Amniotic epithelial cell (primary cell): ENCODE data around the gene SUFU.

Experiments used
- DNase-seq: peaks from one replicate; pipeline ENCODE4 v3.0.0-alpha.2; 2010; ENCODE audit warnings: low read depth

The SUFU gene

DNA sequence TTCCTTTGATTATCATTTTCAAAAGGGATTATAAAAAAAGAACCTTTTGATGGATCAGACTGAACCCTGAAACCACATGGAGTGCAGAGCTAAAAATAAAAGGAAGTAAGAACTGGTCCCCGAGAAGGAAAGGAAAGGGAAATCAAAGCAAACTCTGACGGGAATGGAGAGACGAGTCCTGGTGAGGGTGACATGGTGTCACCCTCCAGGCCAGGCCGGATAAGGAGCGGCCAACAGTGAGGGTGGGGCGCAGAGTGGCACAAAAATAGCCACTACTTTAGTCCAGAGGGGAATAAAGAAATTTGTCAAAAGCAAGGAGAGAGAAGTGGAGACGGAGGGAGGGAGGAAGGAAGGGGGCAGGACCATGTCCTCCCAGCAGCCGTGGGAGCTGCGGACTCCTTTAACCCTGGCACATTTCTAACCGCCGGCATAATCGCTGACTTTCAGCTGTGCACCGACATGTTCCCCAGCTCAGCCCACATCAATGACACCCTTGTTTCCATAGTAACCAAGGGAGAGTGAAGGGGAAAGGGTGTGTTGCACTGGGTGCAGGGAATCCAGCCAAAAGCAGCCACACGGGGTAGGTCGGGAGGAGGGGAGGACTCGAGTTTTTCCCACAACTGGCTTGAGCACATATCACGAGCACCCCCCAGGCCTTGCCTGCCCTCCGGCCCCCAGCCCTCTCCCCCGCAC lies 170.2 kb downstream of the SUFU start:
- DNase-seq = peak; percentile 88

DNA sequence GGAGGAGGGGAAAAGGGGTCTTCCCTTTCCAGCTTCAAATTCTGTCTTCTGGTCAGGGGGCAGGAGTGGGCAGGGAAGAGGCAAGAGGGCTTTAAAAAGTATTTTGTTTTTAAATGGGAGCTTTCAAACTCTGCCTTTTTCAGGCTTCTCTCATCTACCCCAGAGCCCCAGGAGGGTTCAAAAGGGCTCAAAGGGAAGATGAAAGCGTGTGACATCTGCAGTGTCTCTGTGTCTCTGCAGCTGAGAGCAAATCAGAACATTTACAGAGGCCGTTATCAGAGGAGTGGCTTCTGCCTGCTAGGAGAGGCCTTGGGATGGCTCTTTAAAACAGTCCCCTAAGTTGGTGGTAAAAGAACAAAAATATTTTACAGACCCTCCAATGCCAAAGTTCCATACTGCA lies 170.8 kb downstream of the SUFU start:
- no peak for DNase-seq

DNA sequence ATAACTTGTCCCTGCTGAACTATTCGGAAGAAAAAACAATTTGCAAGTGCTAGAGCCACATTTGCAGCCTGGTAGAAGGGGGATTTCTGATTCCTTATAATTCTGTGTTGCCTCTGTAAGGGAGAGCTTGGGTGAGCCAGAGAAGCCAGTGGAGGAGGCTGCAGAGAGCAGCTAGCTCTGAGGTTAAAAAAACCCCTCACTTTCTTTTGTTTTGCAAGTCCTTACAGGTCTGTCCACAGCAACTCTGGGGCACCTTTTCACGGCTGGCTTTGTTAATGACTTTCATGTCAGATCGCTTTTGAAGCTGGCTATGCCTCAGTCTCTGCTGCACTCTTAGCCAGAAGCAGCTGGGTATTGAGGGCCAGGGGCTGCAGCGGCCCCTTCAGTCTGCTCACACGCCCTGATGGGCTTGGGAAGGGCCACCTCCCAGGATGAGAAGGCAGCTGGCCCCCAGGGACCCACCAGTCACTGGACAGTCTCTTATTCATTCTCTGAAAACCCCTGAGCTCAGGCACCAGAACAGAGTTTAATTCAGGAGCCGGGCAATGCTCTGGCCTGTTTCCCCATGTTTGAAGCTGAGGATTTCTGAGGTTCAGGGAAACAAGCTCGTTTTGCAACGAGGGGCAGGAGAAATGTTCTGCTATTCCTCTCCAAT lies 171.4 kb downstream of the SUFU start:
- peak; percentile 71 for DNase-seq

DNA sequence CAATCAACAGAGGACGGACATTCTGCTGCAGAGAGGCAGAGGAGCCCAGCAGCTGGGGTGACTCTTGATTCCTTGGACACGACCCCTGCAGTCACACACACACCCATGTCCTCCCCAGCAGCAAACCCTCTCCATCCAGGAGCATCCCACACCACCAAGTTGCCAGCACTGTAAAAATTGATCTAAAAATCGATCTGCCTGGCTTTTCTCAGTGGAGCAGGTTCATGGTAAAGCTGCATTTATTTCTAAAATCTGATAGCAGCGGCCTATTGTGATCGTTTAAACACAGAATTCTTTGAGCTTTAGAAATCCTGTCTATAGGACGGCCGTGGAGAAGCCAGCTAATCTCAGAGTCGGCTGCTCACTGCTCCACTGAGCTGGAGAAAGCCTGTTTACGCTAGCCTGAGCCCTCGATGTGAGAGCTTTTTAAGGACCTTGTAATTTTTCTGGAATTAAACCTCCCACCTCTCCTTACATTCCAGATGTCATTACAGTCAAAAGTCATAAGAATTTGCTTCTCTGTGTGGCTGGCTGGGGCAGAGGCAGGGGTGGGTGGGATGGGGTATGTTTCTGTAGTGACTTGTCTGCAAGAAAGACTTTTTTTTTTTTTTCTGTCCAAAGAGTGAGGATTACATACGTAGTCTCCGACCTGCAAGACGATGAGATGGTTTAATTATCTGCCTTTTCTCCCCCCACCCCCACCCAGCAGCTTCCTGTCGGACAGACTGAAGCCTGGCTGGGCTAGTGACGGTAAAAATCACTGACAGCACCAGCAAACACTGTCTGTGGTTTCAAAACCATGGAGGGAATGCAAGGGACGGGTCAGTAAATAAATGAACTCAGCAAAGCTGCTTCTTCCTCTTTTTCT lies 172.1 kb downstream of the SUFU start:
- DNase-seq = peak; percentile 98

DNA sequence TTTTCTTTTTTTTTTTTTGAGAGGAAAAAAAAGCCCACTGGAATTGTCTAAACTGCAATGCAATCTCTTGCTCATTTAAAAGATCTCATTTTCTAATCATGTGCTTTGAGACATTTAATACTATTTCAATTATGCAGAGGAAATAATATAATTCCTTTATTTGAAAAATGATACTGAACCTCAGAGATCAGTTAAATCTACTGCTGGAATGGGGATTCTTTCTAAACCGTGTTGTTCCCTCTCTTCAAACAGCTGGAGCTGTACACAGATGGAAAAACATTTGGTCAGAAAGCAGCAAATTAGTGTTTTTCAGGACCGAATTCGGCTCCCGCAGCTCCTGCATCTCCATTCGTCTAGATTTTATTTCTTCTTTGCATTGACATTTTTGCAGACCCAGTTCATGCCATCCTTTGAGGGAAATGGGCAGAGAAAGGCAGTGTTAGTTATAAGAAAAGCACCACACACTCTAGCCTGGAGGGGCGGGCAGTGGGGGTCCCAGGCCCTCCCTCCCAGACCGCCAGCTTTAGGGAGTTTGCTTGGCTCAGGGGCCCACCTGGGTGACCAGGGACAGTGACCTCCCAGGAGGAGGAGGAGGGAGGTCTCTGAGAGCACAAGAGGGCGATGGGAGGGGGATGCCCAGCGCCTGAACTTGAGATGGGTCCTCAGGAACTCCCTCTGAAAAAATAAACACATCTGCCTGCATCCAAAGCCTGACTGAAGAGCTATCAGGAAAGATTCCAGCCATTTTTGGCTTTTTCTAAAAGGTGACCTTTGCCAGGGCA lies 173.0 kb downstream of the SUFU start:
- no peak for DNase-seq

DNA sequence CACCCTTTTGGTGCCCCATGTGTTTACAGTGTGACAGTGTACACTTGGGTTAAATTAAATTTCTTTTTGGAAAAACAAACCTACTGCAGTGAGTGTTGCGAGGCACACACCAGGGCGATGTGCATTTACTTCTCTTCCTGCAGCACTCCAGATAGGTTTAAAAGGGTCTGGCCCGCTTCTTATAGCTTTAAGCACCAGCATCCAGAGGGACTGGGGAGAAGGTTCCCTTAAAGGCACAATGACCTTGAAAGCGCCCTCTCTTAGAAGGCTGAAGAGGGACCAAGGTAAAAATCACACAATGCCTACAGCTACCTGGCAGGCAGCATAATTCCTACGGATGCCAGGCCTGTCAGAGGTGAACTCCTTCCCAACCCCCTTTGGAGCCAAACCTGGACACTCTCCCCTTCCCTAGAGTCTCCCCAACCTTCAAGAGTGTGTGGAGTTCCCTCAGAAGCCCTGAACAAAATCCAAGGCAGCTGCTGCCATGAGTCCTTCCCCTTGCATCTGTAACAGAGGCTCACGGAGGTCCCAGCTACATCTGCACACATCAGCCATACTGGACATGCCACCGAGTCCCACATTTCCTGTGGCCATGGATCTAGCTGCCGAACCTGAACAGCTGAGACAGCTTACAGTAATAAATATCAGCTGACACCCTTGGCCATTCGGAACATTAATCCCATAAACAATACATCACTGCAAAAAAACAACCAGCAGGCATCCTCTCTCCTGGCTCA lies 173.7 kb downstream of the SUFU start:
- no peak for DNase-seq

DNA sequence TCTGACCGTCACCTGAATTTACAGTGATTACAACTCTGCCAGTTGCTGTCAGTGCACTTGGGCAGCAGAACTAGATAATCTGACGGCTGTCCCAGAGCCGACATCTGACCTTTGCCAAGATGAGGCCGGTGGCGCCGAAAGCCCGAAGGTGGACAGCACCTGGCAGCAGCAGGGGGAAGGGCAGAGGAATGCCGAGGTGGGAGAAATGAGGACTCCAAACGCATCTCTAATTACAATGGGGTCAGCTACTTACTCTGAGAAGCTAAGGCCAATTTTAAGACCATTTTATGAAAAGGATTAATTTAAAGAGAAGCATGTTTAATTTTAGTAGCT lies 174.3 kb downstream of the SUFU start:
- no peak for DNase-seq

DNA sequence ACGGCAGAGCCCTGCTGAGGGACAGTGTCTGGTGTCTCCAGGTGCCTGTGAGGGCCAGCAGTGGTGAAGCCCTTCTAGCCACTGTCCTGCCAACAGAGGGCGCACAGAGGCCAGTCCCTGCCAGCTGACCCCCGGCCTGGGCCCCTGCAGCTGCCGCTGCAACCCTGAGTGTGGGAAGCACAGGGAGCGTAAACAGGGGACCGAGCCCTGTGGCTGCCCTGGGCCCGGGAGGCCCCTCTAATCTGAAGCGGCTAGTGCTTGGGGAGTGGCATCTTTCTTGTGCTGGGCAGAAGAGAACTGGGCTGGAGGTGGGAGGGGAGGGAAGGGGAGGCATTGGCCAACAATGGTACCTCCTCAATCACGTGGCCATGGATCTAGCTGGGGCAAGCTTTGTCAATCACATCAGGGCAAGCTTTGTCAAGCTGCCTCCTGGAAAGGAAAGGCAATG lies 175.1 kb downstream of the SUFU start:
- peak; percentile 72 for DNase-seq

DNA sequence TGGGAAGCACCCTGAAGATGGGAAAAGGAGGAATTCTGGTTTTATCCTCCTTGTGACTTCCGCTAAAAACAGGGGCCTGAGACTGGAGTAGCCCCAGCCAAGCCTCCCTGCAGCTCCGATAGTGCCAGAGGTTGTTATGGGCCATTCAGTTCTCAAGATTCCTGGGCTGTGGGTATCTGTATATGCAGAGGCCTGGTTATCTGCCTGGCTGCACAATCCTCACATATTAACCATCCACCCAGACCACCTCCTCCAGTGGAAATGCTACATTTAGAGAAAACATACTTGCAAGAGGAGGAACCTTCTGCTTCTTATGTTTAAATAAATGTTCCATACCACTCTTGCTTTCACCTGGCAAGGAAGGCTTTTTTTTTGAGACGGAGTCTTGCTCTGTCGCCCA lies 175.8 kb downstream of the SUFU start:
- DNase-seq = no peak

DNA sequence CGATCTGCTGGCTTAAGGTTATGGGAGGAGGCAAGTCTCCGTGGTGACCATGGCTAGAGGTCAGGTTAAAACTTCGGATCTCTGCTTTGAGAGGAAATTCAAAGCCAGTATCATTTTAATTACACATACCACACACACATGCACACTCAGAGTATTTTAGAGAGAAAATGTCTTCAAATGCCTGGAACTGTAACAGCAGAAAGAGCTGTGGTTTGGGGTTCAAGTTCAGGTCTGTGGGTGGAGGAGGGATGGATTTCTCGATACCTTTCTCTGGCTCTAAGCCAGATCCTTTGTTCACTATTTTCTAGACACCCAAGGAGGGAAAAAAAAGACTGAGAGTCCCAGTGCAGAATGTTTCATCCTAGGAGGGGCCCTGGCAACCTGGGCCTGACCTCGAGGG lies 177.9 kb downstream of the SUFU start:
- no peak for DNase-seq

DNA sequence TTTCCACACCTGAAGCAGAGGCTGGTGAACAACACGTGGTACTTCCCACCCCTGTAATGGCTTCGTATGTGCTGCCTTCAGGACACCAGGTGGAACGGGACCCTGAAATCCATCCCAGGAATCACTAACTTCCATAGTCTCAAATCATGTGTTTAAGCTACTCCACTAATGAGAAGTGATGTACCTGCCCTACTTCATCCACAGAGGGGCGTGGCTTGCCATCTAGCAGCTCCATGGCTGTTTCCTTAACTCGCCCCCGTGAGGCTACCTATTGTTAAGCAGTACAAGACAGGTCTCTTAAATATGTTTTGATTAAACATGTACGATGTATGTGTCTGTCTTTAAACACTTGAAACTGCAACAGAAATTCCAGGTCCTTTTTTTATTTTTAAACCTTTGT lies 178.6 kb downstream of the SUFU start:
- DNase-seq = no peak

DNA sequence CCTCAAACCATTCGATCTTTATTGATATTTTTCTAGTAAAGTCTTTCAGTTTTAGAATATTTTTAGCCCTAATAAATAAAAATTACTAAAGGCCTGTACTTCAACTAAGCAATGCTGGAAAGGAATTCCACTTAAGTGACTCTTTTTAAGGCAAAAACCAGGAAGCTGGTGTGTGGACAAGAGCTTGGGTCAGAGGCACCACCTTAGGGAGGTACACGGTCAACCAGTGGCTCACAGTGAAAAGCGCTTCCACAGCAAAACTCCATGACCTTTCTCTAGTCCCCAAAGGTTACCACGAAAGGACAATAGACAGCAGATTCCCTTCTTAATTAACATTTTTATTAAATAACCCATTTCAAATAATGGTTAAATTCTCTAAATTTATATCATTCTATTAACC lies 179.2 kb downstream of the SUFU start:
- DNase-seq = no peak
